PC-9 (cell line): ENCODE measurements around the gene ZNF613. TPM values are rescaled to one million over a fixed set of nuclear protein-coding genes. Genes with fewer than 3 reads are reported as not detected.

Experiments used
- BruUV-seq: library from RNA; stranded (reverse); fragments of 400-500 nt; replicated peaks from 2 replicates; lab custom pipeline; 2021; lab: Mats Ljungman, UMichigan
- CTCF ChIA-PET: fragments of 300-600 bp; sonication (Branson Sonifier 250); formaldehyde crosslinking; loops from one replicate; lab custom pipeline; 2022; ENCODE audit warnings: antibody characterized with exemption; lab: Charles Lee
- POLR2A ChIA-PET: fragments of 300-600 bp; sonication (Branson Sonifier 250); formaldehyde crosslinking; loops from one replicate; lab custom pipeline; 2022; ENCODE audit warnings: antibody characterized with exemption; ENCODE audit not compliant: unreplicated experiment; lab: Charles Lee
- DNase-seq, 2 experiments: peaks; one replicate each; pipeline versions ENCODE4 v3.0.0 to v3.0.0-alpha.2; 2015 to 2022; ENCODE audit warnings: mixed read lengths in 1 of 2
- H2AFZ ChIP-seq: fragments of 200-600 bp; sonication (generic); 2 replicates; pipeline ENCODE4 v1.8.1; 2017; ENCODE audit warnings: antibody characterized with exemption
- H3F3A ChIP-seq: fragments of 200-600 bp; sonication (generic); 2 replicates; pipeline ENCODE4 v1.8.1; 2017; ENCODE audit warnings: antibody characterized with exemption, mild to moderate bottlenecking, low read depth; ENCODE audit not compliant: insufficient read depth
- H3K27ac ChIP-seq: fragments of 200-600 bp; sonication (generic); 2 replicates; pipeline ENCODE4 v1.6.1; 2016; ENCODE audit warnings: mixed run types
- H3K27me3 ChIP-seq: fragments of 200-600 bp; sonication (generic); 2 replicates; pipeline ENCODE4 v1.6.1; 2016; ENCODE audit warnings: low read depth, mixed run types; ENCODE audit not compliant: insufficient read depth
- H3K36me3 ChIP-seq: fragments of 200-600 bp; sonication (generic); 2 replicates; pipeline ENCODE4 v1.6.1; 2016; ENCODE audit warnings: low read depth, mixed run types
- H3K4me1 ChIP-seq: fragments of 200-600 bp; sonication (generic); replicated peaks from 2 replicates; pipeline ENCODE4 v1.6.1; 2016; ENCODE audit warnings: mixed run types; ENCODE audit not compliant: insufficient read depth
- H3K4me2 ChIP-seq: fragments of 200-600 bp; sonication (generic); 2 replicates; pipeline ENCODE4 v1.6.1; 2017; ENCODE audit warnings: mixed run types
- H3K4me3 ChIP-seq: fragments of 200-600 bp; sonication (generic); 2 replicates; pipeline ENCODE4 v1.6.1; 2016; ENCODE audit warnings: mixed run types
- H3K79me2 ChIP-seq: fragments of 200-600 bp; sonication (generic); 2 replicates; pipeline ENCODE4 v1.6.1; 2017; ENCODE audit warnings: low read depth, mixed run types
- H3K9me2 ChIP-seq: fragments of 200-600 bp; sonication (generic); 2 replicates; pipeline ENCODE4 v1.8.1; 2017; ENCODE audit warnings: mild to moderate bottlenecking; ENCODE audit not compliant: insufficient read depth
- H3K9me3 ChIP-seq: fragments of 200-600 bp; sonication (generic); 2 replicates; pipeline ENCODE4 v1.8.1; 2016; ENCODE audit warnings: low read depth; ENCODE audit not compliant: insufficient read depth
- H4K20me1 ChIP-seq: fragments of 200-600 bp; sonication (generic); 2 replicates; pipeline ENCODE4 v1.8.1; 2017; ENCODE audit not compliant: insufficient read depth
- EZH2 ChIP-seq: fragments of 200-600 bp; sonication (generic); IDR thresholded peaks from 2 replicates; pipeline ENCODE4 v1.8.0; 2017; ENCODE audit warnings: antibody characterized with exemption, low read depth
- intact Hi-C: fragments of 100-400 bp; cut with micrococcal nuclease; formaldehyde crosslinking; loops from one replicate; pipeline ENCODE4 v1.10.0; 2022; ENCODE audit not compliant: unreplicated experiment
- total RNA-seq: library from RNA; stranded (reverse); gene quantifications from 2 replicates; pipeline ENCODE4 v1.2.3, GENCODE V29; 2021
- TF ChIP-seq, protein P1 (sequence below): fragments of 200-600 bp; sonication (generic); conservative IDR thresholded peaks from 2 replicates; pipeline ENCODE4 v1.6.1; 2017; ENCODE audit warnings: mixed run types, antibody characterized with exemption, mild to moderate bottlenecking, moderate library complexity

ZNF613 gene
- total RNA-seq, 1 experiment from 2014 or later = 4.8 TPM

- Histone ChIP-seq H3K79me2 (peaks cover 39% of the 10 kb centered on the region), H3K27me3 (no peaks in the 10 kb centered on the region), H4K20me1 (no peaks in the 10 kb centered on the region), H3K4me2 (no peak overlapping the region), H3K9me2 (no peaks in the 10 kb centered on the region), H3F3A (no peaks in the 10 kb centered on the region), H2AFZ (no peak overlapping the region), H3K27ac (no peak overlapping the region), H3K4me3 (no peak overlapping the region), H3K9me3 (peaks cover 77% of the 10 kb centered on the region), H3K4me1 (peaks cover 7% of the 10 kb centered on the region; the same call in 1 of the 2 replicates), H3K36me3 (peaks cover 55% of the 10 kb centered on the region)
- DNase-seq = no peak
- intact Hi-C loops = loop anchor here (5.0 kb wide), 1 partner anchor 125 kb away; the partner anchor contains the start of gene ZNF614
- CTCF ChIA-PET = no interaction called here
- TF ChIP-seq, protein P1, sequence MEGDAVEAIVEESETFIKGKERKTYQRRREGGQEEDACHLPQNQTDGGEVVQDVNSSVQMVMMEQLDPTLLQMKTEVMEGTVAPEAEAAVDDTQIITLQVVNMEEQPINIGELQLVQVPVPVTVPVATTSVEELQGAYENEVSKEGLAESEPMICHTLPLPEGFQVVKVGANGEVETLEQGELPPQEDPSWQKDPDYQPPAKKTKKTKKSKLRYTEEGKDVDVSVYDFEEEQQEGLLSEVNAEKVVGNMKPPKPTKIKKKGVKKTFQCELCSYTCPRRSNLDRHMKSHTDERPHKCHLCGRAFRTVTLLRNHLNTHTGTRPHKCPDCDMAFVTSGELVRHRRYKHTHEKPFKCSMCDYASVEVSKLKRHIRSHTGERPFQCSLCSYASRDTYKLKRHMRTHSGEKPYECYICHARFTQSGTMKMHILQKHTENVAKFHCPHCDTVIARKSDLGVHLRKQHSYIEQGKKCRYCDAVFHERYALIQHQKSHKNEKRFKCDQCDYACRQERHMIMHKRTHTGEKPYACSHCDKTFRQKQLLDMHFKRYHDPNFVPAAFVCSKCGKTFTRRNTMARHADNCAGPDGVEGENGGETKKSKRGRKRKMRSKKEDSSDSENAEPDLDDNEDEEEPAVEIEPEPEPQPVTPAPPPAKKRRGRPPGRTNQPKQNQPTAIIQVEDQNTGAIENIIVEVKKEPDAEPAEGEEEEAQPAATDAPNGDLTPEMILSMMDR = no peak
- no peak for TF ChIP-seq EZH2
- POLR2A ChIA-PET = no interaction called here
- no TSS peak for BruUV-seq
Observed at GRCh38 chr19:51901860-51902259, 25.4 kb upstream of the ZNF613 start.

- CTCF ChIA-PET = no interaction called here
- peaks cover 66% of the 10 kb centered on the region for H3K9me3 ChIP-seq
- TF ChIP-seq EZH2 = no peak
- TF ChIP-seq, protein P1 = no peak
- peaks cover 7% of the 10 kb centered on the region; the same call in 1 of the 2 replicates for H3K4me1 ChIP-seq
- H3K27ac ChIP-seq = no peak overlapping the region
- no peaks in the 10 kb centered on the region for H3F3A ChIP-seq
- no peaks in the 10 kb centered on the region for H4K20me1 ChIP-seq
- no peaks in the 10 kb centered on the region for H3K27me3 ChIP-seq
- no peaks in the 10 kb centered on the region for H3K9me2 ChIP-seq
- H3K4me2 ChIP-seq = peak overlapping the region; percentile 91
- BruUV-seq = no TSS peak
- DNase-seq = no peak
- H2AFZ ChIP-seq = no peak overlapping the region
- peak overlapping the region; percentile 81; the same call in 1 of the 2 replicates for H3K4me3 ChIP-seq
- POLR2A ChIA-PET = interaction anchor here (0.6 kb wide), 1 partner anchor 286 kb away, joined by 3 read pairs; no protein-coding TSS in a partner anchor
- peaks cover 39% of the 10 kb centered on the region for H3K79me2 ChIP-seq
- intact Hi-C loops = loop anchor here (5.0 kb wide), 1 partner anchor 124 kb away; the partner anchor contains the start of gene ZNF614
- H3K36me3 ChIP-seq = peaks cover 44% of the 10 kb centered on the region
Observed at GRCh38 chr19:51903192-51903591, 24.1 kb upstream of the ZNF613 start.

GRCh38 chr19:51904331-51905165, 22.7 kb upstream of the ZNF613 start, which contains the start of gene ZNF649:
Gene ZNF649, minus strand, starts transcription at chr19:51905017. Its CDS starts 4,910 bp downstream, at chr19:51900107.
- Histone ChIP-seq H3K9me2 (no peaks in the 10 kb centered on the region), H3K4me3 (peak within 1 kb of the TSS; percentile 81), H3K9me3 (peaks cover 53% of the 10 kb centered on the region), H4K20me1 (no peaks in the 10 kb centered on the region), H3K79me2 (peaks cover 39% of the 10 kb centered on the region), H3K27ac (no peak within 1 kb of the TSS), H3K4me2 (peak within 1 kb of the TSS; percentile 91), H3K4me1 (peaks cover 7% of the 10 kb centered on the region; the same call in 1 of the 2 replicates), H2AFZ (peak within 1 kb of the TSS; percentile 97), H3K36me3 (peaks cover 30% of the 10 kb centered on the region), H3F3A (no peaks in the 10 kb centered on the region), H3K27me3 (no peaks in the 10 kb centered on the region)
- ChIA-PET POLR2A (no interaction called here), CTCF (no interaction called here)
- intact Hi-C loops = loop anchor here (1.0 to 5.0 kb wide), 3 partner anchors 22 to 123 kb away; partner anchors contain the start of genes ZNF350 and ZNF614
- TSS peak; percentile 43 for BruUV-seq
- TF ChIP-seq, protein P1 = no peak
- no peak for TF ChIP-seq EZH2
- DNase-seq = peak; percentile 82 to 85
